HG03378 (cell line): ENCODE data around the gene TGM2.

Source experiments
- ATAC-seq: cut with Tn5 transposase; IDR thresholded peaks from one replicate; pipeline ENCODE4 v1.9.1; 2021; ENCODE audit warnings: mild to moderate bottlenecking, moderate library complexity; ENCODE audit not compliant: unreplicated experiment

TGM2 gene

GRCh38 chr20:38199501-38200390 is 34.7 kb upstream of the TGM2 start:
- no peak for ATAC-seq

DNA sequence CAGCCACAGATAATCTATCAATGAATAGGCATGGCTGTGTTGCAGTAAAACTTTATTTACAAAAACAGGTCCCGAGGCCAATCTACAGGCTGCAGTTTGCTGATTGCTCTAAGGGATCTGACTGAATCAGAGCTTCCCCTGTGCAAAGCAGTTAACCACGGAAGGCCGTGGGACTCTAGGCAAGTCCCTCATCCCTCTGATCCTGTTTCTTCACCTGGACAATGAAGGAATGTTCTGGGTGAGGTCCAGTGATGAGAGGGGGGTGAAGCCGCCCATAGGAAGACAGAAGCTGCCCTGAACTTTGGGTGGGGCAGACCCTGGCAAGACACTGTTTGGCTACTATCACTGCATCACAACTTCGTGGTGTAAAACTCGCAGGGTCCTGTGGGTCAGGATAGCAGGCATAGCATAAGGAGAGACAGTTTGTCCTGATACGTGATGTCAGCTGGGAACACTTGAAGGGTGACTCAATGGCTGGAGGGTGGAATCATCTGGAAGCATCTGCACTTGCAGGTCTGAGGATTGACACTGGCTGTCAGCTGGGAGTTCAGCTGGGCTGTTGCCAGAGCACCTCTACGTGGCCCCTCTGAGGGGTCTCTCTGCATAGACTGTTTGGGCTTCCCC is 33.3 kb upstream of the TGM2 start:
- no peak for ATAC-seq

DNA sequence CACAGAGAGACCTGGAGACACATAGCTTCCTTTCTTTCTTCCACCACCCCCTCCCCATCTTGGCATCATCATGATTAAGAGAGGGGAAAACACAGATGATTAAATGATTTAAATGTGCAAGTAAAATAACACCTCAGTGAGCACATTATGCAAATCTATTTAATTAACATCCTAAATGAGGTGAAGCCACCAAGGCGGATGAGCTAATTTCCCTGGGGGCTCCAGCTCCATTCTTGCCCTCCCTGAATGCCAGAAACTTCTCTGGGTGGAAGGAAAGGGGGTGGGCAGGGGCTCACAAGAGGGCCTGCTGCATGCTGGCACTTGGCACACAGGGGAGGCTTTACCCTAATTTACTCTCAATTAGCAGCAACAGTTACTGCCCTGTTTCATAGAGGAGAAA is 32.5 kb upstream of the TGM2 start:
- no peak for ATAC-seq

DNA sequence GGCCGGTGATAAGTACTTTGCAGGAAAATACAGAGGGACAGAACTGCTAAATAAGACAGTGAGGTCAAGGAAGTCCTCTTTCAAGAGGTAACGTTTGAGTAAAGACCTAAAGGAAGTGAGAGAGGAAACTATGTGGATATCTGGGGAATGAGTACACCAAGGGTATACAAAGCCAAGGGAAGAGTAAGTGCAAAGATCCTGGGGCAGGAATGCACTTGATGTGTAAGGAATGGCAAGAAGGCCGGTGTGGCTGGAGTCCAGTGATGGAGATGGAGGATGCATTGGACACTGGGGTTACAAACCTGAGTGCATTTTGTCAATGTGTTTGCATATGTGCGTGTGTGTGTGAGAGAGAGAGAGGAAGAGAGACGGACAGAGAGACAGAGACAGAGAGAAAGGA is 32.1 kb upstream of the TGM2 start:
- ATAC-seq = no peak

DNA sequence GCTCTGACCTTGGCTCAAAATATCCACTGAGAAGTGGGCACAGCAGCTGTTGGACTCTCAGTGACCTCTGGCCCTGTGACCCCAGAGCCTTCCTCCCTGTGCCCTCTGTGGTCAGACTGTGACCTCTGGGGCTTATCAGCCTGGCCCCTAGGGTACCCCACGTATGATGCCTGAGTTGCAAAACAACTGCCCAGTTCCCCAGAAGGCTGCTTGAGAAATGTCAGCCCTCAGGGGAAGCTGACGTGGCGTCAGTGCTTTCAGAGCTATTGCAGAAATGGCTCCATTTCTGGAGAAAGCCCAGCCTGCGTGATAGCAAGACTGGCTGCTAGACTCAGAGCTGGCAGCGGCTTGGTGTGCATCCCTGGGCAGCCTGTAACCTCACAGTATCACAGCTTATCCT is 31.5 kb upstream of the TGM2 start:
- no peak for ATAC-seq

DNA sequence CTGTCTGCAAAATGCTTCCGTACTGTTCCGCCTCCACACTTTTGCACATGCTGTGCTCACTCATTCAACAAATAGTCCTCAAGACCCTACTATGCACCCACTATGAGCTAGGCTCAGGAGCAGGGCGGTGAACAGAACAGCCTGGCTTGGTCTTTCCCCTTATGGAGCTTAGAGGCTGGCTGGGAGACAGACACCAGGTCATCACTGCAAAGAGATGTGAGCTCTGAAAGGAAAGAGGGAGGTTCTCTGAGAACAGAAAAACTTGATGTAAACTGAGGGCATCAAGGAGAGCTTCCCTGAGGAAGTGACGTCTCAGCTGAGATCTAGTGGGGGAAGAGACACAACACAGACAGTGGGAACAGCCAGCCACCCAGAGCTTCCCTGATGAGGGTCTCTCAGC is 31.0 kb upstream of the TGM2 start:
- ATAC-seq = no peak

- ATAC-seq = no peak
These were observed 30.5 kb upstream of the TGM2 start for GRCh38 chr20:38195521-38195920.

DNA sequence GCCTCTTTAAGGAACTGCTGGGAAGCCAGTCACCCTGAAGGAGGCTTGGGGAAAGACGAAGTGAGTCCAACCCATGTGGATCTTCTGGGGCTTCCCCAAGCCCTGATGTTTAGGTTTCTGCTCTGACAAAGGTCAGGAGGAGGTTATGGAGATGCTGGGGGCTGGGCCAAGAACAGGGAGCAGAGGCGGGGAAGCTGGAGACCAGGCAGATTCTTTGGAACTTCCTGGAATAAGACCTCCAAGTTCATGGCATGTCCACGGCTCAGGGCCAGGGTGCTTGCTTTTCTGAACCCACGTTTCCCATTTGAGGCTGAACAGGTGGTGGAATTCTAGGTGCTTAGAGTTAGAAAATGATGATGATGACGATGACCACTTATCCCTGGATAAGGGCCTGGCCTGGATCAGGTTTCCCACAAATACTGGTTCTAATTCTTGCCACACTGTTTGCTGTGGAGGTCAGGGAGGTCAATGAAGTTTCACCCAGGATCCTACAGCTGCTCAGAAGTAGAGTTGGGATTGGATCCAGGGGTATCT is 30.0 kb upstream of the TGM2 start:
- no peak for ATAC-seq

DNA sequence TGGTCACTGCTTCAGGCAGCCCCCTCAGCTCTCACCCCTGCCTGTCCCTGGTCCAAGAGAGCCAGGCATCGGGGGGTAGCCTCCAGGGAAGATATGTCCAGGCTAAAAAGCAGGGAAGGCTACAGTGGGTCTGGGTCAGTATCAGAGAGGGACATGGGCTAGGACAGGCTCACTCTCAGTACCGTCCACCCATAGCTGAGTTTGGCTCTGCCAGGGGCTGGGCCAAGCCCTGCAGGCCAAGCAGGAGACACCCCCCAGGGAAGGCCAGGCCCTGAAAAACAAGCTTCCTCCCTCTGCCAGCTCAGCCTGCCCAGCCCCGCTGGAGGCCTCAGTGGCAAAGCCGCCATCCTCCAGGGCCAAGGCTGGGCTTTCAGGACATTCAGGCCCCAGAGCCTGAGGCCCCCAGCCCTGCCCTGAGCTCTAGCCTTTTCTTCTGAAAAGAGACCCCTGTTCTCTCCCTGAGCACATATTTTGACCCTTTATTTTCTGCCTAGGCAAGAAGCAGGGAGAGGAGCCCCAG is 28.6 kb upstream of the TGM2 start:
- ATAC-seq = no peak

GRCh38 chr20:38192323-38192885 is 27.3 kb upstream of the TGM2 start:
- no peak for ATAC-seq

DNA sequence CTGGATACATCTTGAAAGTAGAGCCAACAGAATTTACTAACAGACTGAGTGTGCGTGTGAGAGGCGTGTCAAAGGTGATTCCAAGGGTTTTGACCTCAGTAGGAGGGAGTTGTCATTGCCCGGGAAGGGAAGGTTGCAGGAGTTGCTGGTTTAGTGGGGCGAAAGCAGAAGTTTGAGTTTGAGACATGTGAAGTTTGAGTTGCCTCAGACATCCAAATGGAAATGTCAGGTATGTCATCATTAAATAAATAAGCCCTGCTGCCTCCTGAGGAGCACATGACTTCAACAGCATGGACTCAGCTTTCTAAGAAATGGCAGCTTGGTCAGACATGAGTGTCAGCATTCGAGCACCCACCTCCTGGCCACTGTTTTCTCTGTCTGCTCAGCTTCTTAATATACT is 26.6 kb upstream of the TGM2 start:
- ATAC-seq = no peak

- no peak for ATAC-seq
These were observed 25.9 kb upstream of the TGM2 start for GRCh38 chr20:38190936-38191371.

- no peak for ATAC-seq
These were observed 25.1 kb upstream of the TGM2 start for GRCh38 chr20:38190166-38190565.

DNA sequence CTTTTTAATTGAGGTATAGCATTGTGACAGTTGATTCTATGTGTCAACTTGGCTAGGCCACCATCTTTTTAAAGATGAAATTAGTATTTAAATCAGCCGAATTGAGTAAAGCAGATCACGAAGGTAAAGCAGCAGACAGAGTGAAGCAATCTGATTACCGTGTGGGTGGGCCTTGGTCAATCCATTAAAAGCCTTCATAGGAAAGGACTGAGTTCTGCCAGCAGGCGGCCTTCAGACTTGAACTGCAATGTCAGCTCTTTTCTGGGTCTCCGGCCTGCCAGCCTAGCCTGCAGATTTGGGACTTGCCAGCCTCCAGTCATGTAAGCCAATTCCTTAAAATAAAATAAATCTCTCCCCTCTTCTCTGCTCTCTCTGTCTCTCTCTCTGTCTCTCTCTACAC is 22.4 kb upstream of the TGM2 start:
- no peak for ATAC-seq

DNA sequence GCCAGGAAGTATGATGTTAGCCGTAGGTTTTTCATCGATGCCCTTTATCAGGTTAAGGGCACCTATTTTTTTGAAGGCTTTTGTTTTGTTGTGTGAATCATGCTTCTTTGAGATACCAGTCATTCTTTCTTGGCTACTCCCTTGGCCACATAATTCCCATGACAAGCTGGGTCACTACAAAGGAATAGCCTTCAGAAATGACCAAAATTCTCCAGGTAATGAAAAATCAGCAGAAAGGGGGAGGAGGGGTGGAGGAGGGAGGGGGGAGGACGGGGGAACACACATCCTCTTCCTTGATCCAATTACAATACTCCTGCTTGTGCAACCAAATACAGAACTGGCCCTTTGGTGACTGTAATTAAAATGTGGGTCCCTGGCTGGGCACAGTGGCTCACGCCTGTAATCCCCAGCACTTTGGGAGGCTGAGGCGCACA is 21.7 kb upstream of the TGM2 start:
- no peak for ATAC-seq

DNA sequence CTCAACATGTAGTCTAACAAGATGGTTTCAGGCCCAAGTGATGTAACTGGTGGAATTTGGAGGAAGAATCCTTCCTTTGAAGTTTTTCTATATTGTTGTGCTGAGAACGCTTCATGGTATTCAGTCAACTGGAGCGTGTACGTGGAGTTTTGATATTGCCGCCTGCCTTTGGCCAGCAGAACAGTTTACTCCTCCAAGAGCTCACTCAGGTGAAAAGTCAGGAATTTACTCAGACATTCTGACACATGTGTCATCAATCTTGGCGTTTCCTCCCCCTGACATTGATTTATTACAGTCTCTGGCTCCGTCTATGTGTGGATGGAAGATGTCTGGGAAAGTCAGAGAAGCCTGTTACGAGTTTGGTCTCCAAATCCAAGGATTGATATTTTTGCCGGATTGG is 19.0 kb upstream of the TGM2 start:
- no peak for ATAC-seq

DNA sequence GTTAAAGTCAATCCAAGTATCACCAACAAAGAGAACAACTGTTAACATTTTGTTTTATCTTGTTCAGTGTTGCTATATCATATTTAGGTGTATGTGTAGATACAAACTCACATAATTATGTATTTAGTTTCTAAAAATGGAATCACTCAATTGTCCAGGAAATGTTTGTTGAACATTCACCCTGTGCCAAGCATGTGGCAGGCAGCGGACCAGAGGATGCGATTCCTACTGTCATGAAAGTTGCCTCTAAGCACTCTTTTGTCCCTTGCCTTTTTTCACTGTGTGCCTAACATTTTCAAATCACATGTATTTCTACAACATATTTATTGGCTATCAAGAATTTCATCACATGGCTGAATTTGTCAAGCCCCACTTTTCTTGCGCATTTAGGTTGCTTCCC is 16.9 kb upstream of the TGM2 start:
- ATAC-seq = no peak

- no peak for ATAC-seq
These were observed 16.2 kb upstream of the TGM2 start for GRCh38 chr20:38181207-38181801.

DNA sequence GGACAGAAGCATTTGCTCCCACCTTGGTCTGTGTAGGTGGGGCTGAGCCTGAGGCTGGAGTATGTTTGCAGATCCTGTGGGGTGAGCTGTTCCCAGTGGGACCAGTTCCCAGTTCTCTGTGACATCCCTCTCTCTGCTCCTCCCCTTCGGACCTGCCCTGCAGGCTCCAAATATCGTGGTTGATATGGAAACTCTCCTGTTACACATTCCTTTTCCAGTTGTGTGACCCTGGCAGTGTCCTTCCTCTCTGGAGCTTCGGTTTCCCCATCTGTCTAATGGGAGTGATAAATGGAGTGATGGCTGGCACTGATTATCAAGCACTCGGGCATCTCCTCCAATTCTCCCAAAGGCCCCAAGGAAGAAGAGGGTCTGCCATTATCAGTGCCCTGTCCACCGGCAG is 15.7 kb upstream of the TGM2 start:
- ATAC-seq = no peak

GRCh38 chr20:38179846-38180245 is 14.8 kb upstream of the TGM2 start:
- no peak for ATAC-seq

- no peak for ATAC-seq
These were observed 13.5 kb upstream of the TGM2 start for GRCh38 chr20:38178581-38178980.
